Heart left ventricle (tissue), 13 donors: ENCODE measurements around the gene POLD4.

ENCODE experiments used
- CTCF ChIP-seq, 12 donors: fragments of 200-600 bp; sonication (generic) in 4 of 12; IDR thresholded peaks; one replicate each; pipeline versions ENCODE4 v1.5.0 to v1.8.0; 2018 to 2022; ENCODE audit warnings: antibody characterized with exemption in 12 of 12, mild to moderate bottlenecking in 5 of 12
- POLR2A ChIP-seq, 2 donors: fragments of 450-650 bp; IDR thresholded peaks; one replicate each; pipeline ENCODE4 v1.6.1; 2017; ENCODE audit warnings: antibody characterized with exemption in 2 of 2, mild to moderate bottlenecking in 2 of 2, moderate library complexity in 2 of 2
- donor health status: ischemic (EF 13 %, LVEDD 7.1; RV severe dilation, severe dysfunction).
- donor health status: DM: no; HTN: yes; CAD: no.
- donor health status: DM: no; HTN: no; CAD: no.
- donor health status: ischemic (EF 25% LVEDD 6.9; RV normal size, moderate dysfunction).
- donor health status: ischemic (EF 25% LVEDD 5.7; RV mildly dilated, moderate dysfunction).
- donor health status: ischemic (EF 35%, LVEDD 5.7; RV mildly dilated, moderate dysfunction).
- donor health status: nonischemic (EF 11% LVEDD 7.7; RV severe dilation, severe dysfunction).
- donor health status: DM: yes; HTN: yes; CAD: no.
- donor health status: PGD.
- donor health status: ischemic (EF 29% LVEDD 5.4; RV normal size, mild dysfunction).
- donor health status: nonischemic (EF 23%, LVEDD 6.1; RV moderate dilation, normal function).

GRCh38 chr11:67349036-67349435, 4.3 kb downstream of the POLD4 start:
- no peak for TF ChIP-seq CTCF (IDR thresholded peaks at IDR 0.05)
- TF ChIP-seq POLR2A (IDR thresholded peaks at IDR 0.05): no peak
